Measurements from ENCODE around the gene SRSF3. TPM values are rescaled to one million over a fixed set of nuclear protein-coding genes. Genes with fewer than 3 reads are reported as not detected.

SRSF3 gene
- total and polyA plus RNA-seq, 9 of the 15 experiments (the other 6 are each of a cell fraction or from before 2014, with no cell fraction given): 337 to 1,200 (median 518) TPM

DNA sequence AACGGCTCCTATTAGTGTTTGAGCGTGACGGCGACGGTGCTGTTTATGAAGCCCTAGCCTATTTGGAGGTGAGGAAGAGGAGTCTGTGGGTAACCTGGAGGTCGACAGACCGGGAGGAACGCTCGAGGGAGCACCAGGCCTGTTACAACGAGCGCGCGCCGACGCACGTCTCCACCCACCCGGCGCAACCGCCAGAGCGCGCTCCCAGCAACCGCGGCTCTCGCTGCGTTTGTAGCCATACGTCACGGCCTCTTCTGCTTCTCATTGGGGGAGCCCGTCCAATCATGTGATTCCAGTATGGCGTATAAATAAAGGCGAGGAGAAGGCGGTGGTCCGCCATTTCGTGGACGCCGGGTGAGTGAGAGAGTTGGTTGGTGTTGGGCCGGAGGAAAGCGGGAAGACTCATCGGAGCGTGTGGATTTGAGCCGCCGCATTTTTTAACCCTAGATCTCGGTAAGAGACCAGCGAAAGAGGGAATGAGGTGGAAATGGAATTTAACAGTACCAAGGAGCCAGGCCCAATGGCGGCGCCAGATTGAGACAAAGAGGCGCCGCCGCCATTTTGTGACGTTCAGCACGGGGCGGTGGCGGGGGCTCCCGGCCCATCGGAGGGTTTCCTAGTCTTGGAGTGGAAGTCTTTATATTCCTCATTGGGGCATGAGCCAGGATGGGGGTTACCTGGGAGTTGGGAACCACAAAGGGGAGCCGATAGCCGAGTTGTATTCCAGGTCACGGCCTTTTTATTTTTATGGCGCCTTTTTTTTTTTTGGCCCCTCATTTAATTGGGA, at the start of gene SRSF3 (continued):
- TF ChIP-seq ATF2 (CRISPR knock-in tag; IDR thresholded peaks at IDR 0.05) (no peak), ZNF445 (CRISPR knock-in tag; IDR thresholded peaks at IDR 0.05; ENCODE audit: low read depth) (no peak), MECOM (CRISPR knock-in tag; IDR thresholded peaks at IDR 0.05) (no peak), SAP30 (IDR thresholded peaks at IDR 0.05; ENCODE audit: borderline replicate concordance, insufficient read depth, low read depth, low read length, poor library complexity, severe bottlenecking) (peak; percentile 73), HBP1 (CRISPR knock-in tag; IDR thresholded peaks at IDR 0.05) (peak; percentile 95), ZBTB7A (IDR thresholded peaks at IDR 0.05; ENCODE audit: borderline replicate concordance, control insufficient read depth, low read depth, low read length) (peak; percentile 61; the same call in 1 of the 2 replicates), RBFOX2 (IDR thresholded peaks at IDR 0.05; ENCODE audit: low read depth, low read length) (peak; percentile 100), RFX5 (IDR thresholded peaks at IDR 0.05; ENCODE audit: low read depth, low read length) (peak; percentile 87), SMAD2 (IDR thresholded peaks at IDR 0.05; ENCODE audit: low read depth, low read length) (no peak), XRCC5 (IDR thresholded peaks at IDR 0.05; ENCODE audit: low read depth, low read length) (peak; percentile 87; the same call in 1 of the 2 replicates), THRAP3 (IDR thresholded peaks at IDR 0.05; ENCODE audit: borderline replicate concordance) (0 out of 2 replicates have a peak, but pooled peaks have one; percentile 13), MYNN (IDR thresholded peaks at IDR 0.05) (peak; percentile 77), MYNN (CRISPR knock-in tag; IDR thresholded peaks at IDR 0.05) (no peak)
- TF ChIP-seq, protein P1, sequence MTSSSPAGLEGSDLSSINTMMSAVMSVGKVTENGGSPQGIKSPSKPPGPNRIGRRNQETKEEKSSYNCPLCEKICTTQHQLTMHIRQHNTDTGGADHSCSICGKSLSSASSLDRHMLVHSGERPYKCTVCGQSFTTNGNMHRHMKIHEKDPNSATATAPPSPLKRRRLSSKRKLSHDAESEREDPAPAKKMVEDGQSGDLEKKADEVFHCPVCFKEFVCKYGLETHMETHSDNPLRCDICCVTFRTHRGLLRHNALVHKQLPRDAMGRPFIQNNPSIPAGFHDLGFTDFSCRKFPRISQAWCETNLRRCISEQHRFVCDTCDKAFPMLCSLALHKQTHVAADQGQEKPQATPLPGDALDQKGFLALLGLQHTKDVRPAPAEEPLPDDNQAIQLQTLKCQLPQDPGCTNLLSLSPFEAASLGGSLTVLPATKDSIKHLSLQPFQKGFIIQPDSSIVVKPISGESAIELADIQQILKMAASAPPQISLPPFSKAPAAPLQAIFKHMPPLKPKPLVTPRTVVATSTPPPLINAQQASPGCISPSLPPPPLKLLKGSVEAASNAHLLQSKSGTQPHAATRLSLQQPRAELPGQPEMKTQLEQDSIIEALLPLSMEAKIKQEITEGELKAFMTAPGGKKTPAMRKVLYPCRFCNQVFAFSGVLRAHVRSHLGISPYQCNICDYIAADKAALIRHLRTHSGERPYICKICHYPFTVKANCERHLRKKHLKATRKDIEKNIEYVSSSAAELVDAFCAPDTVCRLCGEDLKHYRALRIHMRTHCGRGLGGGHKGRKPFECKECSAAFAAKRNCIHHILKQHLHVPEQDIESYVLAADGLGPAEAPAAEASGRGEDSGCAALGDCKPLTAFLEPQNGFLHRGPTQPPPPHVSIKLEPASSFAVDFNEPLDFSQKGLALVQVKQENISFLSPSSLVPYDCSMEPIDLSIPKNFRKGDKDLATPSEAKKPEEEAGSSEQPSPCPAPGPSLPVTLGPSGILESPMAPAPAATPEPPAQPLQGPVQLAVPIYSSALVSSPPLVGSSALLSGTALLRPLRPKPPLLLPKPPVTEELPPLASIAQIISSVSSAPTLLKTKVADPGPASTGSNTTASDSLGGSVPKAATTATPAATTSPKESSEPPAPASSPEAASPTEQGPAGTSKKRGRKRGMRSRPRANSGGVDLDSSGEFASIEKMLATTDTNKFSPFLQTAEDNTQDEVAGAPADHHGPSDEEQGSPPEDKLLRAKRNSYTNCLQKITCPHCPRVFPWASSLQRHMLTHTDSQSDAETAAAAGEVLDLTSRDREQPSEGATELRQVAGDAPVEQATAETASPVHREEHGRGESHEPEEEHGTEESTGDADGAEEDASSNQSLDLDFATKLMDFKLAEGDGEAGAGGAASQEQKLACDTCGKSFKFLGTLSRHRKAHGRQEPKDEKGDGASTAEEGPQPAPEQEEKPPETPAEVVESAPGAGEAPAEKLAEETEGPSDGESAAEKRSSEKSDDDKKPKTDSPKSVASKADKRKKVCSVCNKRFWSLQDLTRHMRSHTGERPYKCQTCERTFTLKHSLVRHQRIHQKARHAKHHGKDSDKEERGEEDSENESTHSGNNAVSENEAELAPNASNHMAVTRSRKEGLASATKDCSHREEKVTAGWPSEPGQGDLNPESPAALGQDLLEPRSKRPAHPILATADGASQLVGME (CRISPR knock-in tag; IDR thresholded peaks at IDR 0.05): no peak
- TF ChIP-seq, protein P2, sequence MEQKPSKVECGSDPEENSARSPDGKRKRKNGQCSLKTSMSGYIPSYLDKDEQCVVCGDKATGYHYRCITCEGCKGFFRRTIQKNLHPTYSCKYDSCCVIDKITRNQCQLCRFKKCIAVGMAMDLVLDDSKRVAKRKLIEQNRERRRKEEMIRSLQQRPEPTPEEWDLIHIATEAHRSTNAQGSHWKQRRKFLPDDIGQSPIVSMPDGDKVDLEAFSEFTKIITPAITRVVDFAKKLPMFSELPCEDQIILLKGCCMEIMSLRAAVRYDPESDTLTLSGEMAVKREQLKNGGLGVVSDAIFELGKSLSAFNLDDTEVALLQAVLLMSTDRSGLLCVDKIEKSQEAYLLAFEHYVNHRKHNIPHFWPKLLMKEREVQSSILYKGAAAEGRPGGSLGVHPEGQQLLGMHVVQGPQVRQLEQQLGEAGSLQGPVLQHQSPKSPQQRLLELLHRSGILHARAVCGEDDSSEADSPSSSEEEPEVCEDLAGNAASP (IDR thresholded peaks at IDR 0.05): no peak
